ENCODE data around the gene MTCH2. TPM values are rescaled to one million over a fixed set of nuclear protein-coding genes. Genes with fewer than 3 reads are reported as not detected.
"Not testable (repeated sequence)": the region's sequence is repeated elsewhere in the genome, so short reads cannot be mapped to it uniquely, and the experiment has no call there.

MTCH2 gene
- total RNA-seq, 1 experiment from 2014 or later = 138 TPM

DNA sequence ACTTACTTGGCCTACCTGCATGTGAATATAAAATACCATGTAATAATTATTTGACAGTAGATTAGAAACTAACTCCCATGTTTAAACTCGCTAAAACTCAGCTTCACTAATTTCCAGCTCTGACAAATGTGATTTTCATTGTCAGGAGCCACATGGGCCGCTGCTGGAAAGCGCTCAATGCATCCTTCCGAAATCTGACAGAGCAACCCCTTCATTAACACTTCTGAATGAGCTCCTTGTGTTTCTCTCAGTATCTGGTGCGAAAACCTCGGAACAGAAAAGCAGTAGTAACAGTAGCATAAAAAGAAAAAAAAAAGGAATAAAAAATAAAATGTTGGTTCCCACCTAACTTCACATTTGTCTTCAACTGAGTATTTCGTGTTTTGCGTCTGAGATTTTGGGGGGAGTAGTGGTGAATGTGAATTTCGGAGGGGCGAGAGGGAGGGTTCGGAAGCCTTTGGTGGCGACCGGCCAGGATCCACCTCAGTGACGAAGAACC, 710 bp downstream of the MTCH2 start:
- peak overlapping the region; percentile 79 for H3K4me2 ChIP-seq (ENCODE audit: low read length)
- H2AFZ ChIP-seq (ENCODE audit: low read depth, low read length, poor library complexity, severe bottlenecking) = no peak overlapping the region
- TSS peak; percentile 82 for BruUV-seq (replicated peaks)
- ChIA-PET POLR2A (no interaction called here), RAD21 (ENCODE audit: low non-redundant PET in 1 of 2, low total read pairs in 2 of 2, uncharacterized antibody in 2 of 2, unreplicated experiment in 2 of 2) (no interaction called here), CTCF (no interaction called here)
- no peaks in the 10 kb centered on the region for H4K20me1 ChIP-seq (ENCODE audit: insufficient read depth)
- no peaks in the 10 kb centered on the region for H3K9me2 ChIP-seq (ENCODE audit: insufficient read depth)
- peaks cover 8 to 19% of the 10 kb centered on the region in 2 experiments for H3K4me1 ChIP-seq (ENCODE audit: control insufficient read depth in 1 of 2, insufficient read depth in 2 of 2, low read length in 2 of 2)
- peak overlapping the region; percentile 93 for H3K9ac ChIP-seq (ENCODE audit: low read length)
- H3K36me3 ChIP-seq (ENCODE audit: control insufficient read depth in 1 of 2, insufficient read depth in 2 of 2, low read length in 2 of 2) = peaks cover 12 to 22% of the 10 kb centered on the region in 2 experiments
- H3K27me3 ChIP-seq (ENCODE audit: insufficient read depth, low read length) = no peaks in the 10 kb centered on the region
- no peak for ATAC-seq
- intact Hi-C loops (cut with micrococcal nuclease) = loop anchor here (1.0 to 5.0 kb wide), 2 partner anchors 88 to 126 kb away; partner anchors contain the start of genes CELF1 and FNBP4
- H3K27ac ChIP-seq (ENCODE audit: low read depth, low read length) = peak overlapping the region; percentile 84
- no peak for DNase-seq (ENCODE audit: low read depth, low spot score)
- TF ChIP-seq CBX3 (IDR thresholded peaks at IDR 0.05; ENCODE audit: low read depth) (no peak), ZNF274 (IDR thresholded peaks at IDR 0.05; ENCODE audit: low read depth, low read length) (no peak), CEBPB (IDR thresholded peaks at IDR 0.05; ENCODE audit: low read depth) (no peak), EZH2 (IDR thresholded peaks at IDR 0.05) (no peak), YY1 (IDR thresholded peaks at IDR 0.05; ENCODE audit: extremely low read depth, insufficient replicate concordance, low read depth, low read length) (no peak), RAD21 (IDR thresholded peaks at IDR 0.05; ENCODE audit: low read depth) (no peak), POLR2AphosphoS5 (IDR thresholded peaks at IDR 0.05; ENCODE audit: low read depth, low read length) (no peak), SRF (IDR thresholded peaks at IDR 0.05; ENCODE audit: low read depth) (no peak), ZFX (IDR thresholded peaks at IDR 0.05) (no peak), EGR1 (IDR thresholded peaks at IDR 0.05; ENCODE audit: low read depth) (no peak), SP1 (IDR thresholded peaks at IDR 0.05; ENCODE audit: low read depth) (no peak)
- TF ChIP-seq, protein P1, sequence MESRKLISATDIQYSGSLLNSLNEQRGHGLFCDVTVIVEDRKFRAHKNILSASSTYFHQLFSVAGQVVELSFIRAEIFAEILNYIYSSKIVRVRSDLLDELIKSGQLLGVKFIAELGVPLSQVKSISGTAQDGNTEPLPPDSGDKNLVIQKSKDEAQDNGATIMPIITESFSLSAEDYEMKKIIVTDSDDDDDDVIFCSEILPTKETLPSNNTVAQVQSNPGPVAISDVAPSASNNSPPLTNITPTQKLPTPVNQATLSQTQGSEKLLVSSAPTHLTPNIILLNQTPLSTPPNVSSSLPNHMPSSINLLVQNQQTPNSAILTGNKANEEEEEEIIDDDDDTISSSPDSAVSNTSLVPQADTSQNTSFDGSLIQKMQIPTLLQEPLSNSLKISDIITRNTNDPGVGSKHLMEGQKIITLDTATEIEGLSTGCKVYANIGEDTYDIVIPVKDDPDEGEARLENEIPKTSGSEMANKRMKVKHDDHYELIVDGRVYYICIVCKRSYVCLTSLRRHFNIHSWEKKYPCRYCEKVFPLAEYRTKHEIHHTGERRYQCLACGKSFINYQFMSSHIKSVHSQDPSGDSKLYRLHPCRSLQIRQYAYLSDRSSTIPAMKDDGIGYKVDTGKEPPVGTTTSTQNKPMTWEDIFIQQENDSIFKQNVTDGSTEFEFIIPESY (IDR thresholded peaks at IDR 0.05; ENCODE audit: extremely low read depth, insufficient replicate concordance, low read length) = no peak
- TF ChIP-seq, protein P2, sequence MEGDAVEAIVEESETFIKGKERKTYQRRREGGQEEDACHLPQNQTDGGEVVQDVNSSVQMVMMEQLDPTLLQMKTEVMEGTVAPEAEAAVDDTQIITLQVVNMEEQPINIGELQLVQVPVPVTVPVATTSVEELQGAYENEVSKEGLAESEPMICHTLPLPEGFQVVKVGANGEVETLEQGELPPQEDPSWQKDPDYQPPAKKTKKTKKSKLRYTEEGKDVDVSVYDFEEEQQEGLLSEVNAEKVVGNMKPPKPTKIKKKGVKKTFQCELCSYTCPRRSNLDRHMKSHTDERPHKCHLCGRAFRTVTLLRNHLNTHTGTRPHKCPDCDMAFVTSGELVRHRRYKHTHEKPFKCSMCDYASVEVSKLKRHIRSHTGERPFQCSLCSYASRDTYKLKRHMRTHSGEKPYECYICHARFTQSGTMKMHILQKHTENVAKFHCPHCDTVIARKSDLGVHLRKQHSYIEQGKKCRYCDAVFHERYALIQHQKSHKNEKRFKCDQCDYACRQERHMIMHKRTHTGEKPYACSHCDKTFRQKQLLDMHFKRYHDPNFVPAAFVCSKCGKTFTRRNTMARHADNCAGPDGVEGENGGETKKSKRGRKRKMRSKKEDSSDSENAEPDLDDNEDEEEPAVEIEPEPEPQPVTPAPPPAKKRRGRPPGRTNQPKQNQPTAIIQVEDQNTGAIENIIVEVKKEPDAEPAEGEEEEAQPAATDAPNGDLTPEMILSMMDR (IDR thresholded peaks at IDR 0.05 in 2 of 3, conservative IDR thresholded peaks at IDR 0.05 in 1 of 3; ENCODE audit: borderline replicate concordance in 1 of 3, insufficient read depth in 1 of 3, low read depth in 2 of 3, low read length in 2 of 3) = no peak
- TF ChIP-seq, protein P3, sequence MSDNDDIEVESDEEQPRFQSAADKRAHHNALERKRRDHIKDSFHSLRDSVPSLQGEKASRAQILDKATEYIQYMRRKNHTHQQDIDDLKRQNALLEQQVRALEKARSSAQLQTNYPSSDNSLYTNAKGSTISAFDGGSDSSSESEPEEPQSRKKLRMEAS (IDR thresholded peaks at IDR 0.05) = no peak
- TF ChIP-seq, protein P4, sequence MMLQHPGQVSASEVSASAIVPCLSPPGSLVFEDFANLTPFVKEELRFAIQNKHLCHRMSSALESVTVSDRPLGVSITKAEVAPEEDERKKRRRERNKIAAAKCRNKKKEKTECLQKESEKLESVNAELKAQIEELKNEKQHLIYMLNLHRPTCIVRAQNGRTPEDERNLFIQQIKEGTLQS (IDR thresholded peaks at IDR 0.05) = no peak
- H3K79me2 ChIP-seq (ENCODE audit: insufficient read depth, low read length) = peaks cover 49% of the 10 kb centered on the region
- H3K4me3 ChIP-seq (replicated peaks in 1 of 2; ENCODE audit: low read depth in 1 of 2, low read length in 2 of 2) = peak overlapping the region; percentile 70 to 92
- H3K9me3 ChIP-seq (ENCODE audit: control insufficient read depth in 1 of 2, insufficient read depth in 1 of 2, low read depth in 1 of 2, low read length in 2 of 2) = no peaks in the 10 kb centered on the region

DNA sequence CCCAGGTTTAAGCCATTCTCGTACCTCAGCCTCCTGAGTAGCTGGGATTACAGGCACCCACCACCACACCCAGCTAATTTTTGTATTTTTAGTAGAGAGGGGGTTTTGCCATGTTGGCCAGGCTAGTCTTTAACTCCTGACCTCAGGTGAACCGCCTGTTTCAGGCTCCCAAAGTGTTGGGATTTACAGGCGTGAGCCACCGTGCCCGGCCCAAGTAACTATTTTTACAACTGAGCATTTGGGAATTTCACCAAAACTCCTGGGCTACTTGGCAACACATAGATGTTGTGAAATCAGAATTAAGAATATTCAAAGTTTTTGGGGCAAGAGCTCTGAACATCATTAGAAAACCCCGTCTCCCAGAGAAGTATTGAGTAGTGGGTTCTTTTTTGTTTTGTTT, 1.9 kb downstream of the MTCH2 start:
- H3K9ac ChIP-seq (ENCODE audit: low read length); H3K27ac ChIP-seq (ENCODE audit: low read depth, low read length); CTCF ChIA-PET; H4K20me1 ChIP-seq (ENCODE audit: insufficient read depth); H3K4me2 ChIP-seq (ENCODE audit: low read length); H3K9me2 ChIP-seq (ENCODE audit: insufficient read depth); H3K27me3 ChIP-seq (ENCODE audit: insufficient read depth, low read length); ATAC-seq; POLR2A ChIA-PET; BruUV-seq (replicated peaks); H2AFZ ChIP-seq (ENCODE audit: low read depth, low read length, poor library complexity, severe bottlenecking); DNase-seq (ENCODE audit: low read depth, low spot score); H3K9me3 ChIP-seq (ENCODE audit: control insufficient read depth in 1 of 2, insufficient read depth in 1 of 2, low read depth in 1 of 2, low read length in 2 of 2): not testable (repeated sequence)
- intact Hi-C loops (cut with micrococcal nuclease) = loop anchor here (5.0 kb wide), 1 partner anchor 127 kb away; the partner anchor contains the start of gene FNBP4
- H3K4me1 ChIP-seq (ENCODE audit: control insufficient read depth in 1 of 2, insufficient read depth in 2 of 2, low read length in 2 of 2) = peaks cover 8 to 19% of the 10 kb centered on the region in 2 experiments
- peaks cover 14 to 22% of the 10 kb centered on the region in 2 experiments for H3K36me3 ChIP-seq (ENCODE audit: control insufficient read depth in 1 of 2, insufficient read depth in 2 of 2, low read length in 2 of 2)
- H3K79me2 ChIP-seq (ENCODE audit: insufficient read depth, low read length) = peaks cover 49% of the 10 kb centered on the region
- peak overlapping the region in 1 of 2 experiments; percentile 70; a peak in 1 of 4 replicates for H3K4me3 ChIP-seq (replicated peaks in 1 of 2; ENCODE audit: low read depth in 1 of 2, low read length in 2 of 2)
- RAD21 ChIA-PET (ENCODE audit: low non-redundant PET in 1 of 2, low total read pairs in 2 of 2, uncharacterized antibody in 2 of 2, unreplicated experiment in 2 of 2) = interaction anchor here in 1 of 2 experiments (0.6 kb wide), 1 partner anchor 215 kb away, joined by 3 read pairs; no protein-coding TSS in a partner anchor

Measured in HCT116 (cell line).